WERI-Rb-1 (cell line): ENCODE data around the gene MEOX2.

Experiments used
- DNase-seq: peaks from one replicate; pipeline ENCODE4 v3.0.0-alpha.2; 2020
- H3K27ac ChIP-seq: fragments of 250-450 bp; sonication (Bioruptor Pico); 2 replicates; pipeline ENCODE4 v1.5.1; 2020; ENCODE audit warnings: mild to moderate bottlenecking, moderate library complexity
- H3K27me3 ChIP-seq: fragments of 250-450 bp; sonication (Bioruptor Pico); 2 replicates; pipeline ENCODE4 v1.5.1; 2021; ENCODE audit warnings: mild to moderate bottlenecking, low read depth, moderate library complexity; ENCODE audit not compliant: insufficient read depth, severe bottlenecking
- H3K36me3 ChIP-seq: fragments of 250-450 bp; sonication (Bioruptor Pico); 2 replicates; pipeline ENCODE4 v1.5.1; 2020; ENCODE audit warnings: mild to moderate bottlenecking, moderate library complexity
- H3K4me3 ChIP-seq: 2 replicates; pipeline ENCODE4 v1.5.1; 2011; ENCODE audit warnings: low read depth, mild to moderate bottlenecking, control low read depth, low read length
- H3K9me3 ChIP-seq: fragments of 250-450 bp; sonication (Bioruptor Pico); 2 replicates; pipeline ENCODE4 v1.5.1; 2021; ENCODE audit warnings: mild to moderate bottlenecking, moderate library complexity; ENCODE audit not compliant: severe bottlenecking
- CTCF ChIP-seq: IDR thresholded peaks from 2 replicates; pipeline ENCODE4 v1.5.1; 2011; ENCODE audit warnings: low read depth, mild to moderate bottlenecking, control low read depth, inconsistent platforms, low read length

MEOX2 gene

DNA sequence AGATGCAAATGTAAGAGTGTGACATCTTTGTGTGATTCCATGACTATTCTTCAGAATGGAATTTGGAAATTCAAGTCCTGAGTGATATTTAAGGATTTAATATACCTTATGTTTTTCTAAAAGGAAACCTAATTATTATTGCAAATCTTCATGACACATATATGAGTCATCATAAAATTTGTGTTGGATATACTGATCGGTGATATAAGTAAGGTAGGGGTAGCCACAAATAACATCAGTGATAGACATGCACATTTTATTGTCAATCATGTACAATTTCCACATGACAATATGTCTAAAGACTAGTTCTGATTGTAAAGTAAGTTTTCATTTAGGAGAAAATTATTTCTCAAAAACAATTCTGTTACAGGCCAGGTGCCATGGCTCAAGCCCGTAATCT, 65.0 kb downstream of the MEOX2 start:
- Histone ChIP-seq H3K27ac (no peak overlapping the region), H3K36me3 (no peaks in the 10 kb centered on the region), H3K9me3 (no peaks in the 10 kb centered on the region), H3K27me3 (no peaks in the 10 kb centered on the region), H3K4me3 (no peak overlapping the region)
- TF ChIP-seq CTCF = no peak
- no peak for DNase-seq

DNA sequence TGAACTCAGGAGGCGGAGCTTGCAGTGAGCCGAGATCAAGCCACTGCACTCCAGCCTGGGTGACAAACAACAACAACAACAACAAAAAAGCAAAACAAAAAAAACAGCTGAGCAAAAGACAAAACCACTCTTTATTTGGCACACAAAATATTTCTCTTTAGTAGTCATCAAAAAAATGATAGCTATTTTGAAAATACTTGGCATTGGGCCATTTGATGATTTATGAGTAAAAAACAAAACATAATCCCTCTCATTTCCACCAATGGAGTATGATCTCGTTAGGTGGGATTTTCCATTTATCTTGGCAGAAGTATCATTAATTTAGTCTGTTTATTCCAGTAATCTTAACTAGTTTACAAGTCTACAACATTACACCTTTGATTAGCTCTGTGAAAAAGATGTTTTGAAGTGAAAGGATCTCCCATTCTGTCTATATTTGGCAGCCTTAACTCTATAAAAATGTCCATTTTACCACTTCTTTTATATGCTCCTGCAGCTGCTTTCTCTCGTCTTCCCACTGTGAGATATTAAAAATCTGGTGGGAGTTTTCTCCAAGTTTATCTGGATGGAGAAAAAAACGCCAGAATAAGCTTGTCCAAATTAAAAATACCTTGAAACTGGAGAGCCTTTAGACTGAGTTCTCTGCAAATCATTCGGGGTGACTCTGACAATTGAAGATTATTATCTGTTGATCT, 65.8 kb downstream of the MEOX2 start:
- no peak overlapping the region for H3K27ac ChIP-seq
- H3K36me3 ChIP-seq = no peaks in the 10 kb centered on the region
- no peak overlapping the region for H3K4me3 ChIP-seq
- no peak for DNase-seq
- H3K27me3 ChIP-seq = no peaks in the 10 kb centered on the region
- no peaks in the 10 kb centered on the region for H3K9me3 ChIP-seq
- no peak for TF ChIP-seq CTCF

DNA sequence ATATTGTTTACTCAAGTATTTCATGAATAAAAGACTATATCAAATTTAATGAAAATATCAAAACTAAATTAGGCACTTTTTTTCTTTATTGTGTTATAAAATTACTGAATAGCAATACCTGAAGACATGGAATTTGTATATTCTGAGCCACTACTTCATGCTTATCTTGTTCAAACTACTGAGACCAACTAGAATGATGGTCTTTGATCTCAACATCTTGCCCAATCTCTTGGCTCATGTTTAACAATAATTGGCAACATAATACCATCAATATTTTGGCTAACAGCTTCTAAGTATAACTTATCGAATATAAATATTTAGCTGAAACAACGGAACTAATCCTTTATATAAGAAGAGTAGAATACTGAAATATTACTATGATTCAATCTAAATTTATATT, 68.2 kb downstream of the MEOX2 start:
- Histone ChIP-seq H3K4me3 (no peak overlapping the region), H3K27ac (no peak overlapping the region), H3K27me3 (no peaks in the 10 kb centered on the region), H3K9me3 (no peaks in the 10 kb centered on the region), H3K36me3 (no peaks in the 10 kb centered on the region)
- TF ChIP-seq CTCF = no peak
- DNase-seq = no peak

- H3K9me3 ChIP-seq = no peaks in the 10 kb centered on the region
- no peak for TF ChIP-seq CTCF
- no peak overlapping the region for H3K4me3 ChIP-seq
- no peak overlapping the region for H3K27ac ChIP-seq
- no peaks in the 10 kb centered on the region for H3K36me3 ChIP-seq
- H3K27me3 ChIP-seq = no peaks in the 10 kb centered on the region
- no peak for DNase-seq
Observed at GRCh38 chr7:15612205-15612604, 74.3 kb downstream of the MEOX2 start.

DNA sequence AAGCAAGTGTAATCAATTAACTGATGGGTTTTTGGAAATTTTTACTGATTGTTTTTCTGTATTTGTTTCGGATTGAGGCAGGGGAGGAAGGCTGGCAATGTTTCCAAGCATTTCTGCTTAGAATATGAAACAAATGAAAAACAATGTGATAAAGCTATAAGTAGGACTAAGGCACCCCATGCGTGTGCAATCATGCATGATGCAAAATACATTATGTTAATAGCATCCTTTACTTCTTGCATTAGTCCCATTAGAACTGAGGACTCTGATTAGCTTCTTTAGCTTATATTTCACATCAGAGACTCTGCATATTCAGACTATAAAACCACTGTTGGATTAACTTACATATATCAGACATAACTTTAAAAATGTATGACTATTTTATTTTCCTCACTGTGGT, 76.0 kb downstream of the MEOX2 start:
- Histone ChIP-seq H3K9me3 (no peaks in the 10 kb centered on the region), H3K27me3 (no peaks in the 10 kb centered on the region), H3K4me3 (no peak overlapping the region), H3K36me3 (no peaks in the 10 kb centered on the region), H3K27ac (no peak overlapping the region)
- TF ChIP-seq CTCF = no peak
- DNase-seq = no peak

DNA sequence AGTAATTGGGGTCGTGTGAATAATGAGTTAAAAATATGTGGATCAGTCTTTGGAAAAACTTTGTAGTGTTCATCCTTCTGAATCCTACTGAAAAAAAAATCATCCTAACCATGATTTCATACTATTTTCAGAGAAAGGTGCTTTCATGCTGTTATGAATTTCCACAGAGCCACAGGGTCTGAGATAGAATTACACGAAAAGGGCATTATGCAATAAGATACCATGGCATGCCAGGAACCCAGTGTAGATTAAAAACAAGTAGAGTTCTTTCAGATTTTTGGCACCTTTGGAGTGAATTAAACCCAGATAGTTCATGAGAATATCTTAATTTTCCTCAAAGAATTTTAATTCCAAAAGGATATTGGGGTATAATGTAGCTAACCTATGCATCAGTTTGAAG, 77.2 kb downstream of the MEOX2 start:
- Histone ChIP-seq H3K9me3 (no peaks in the 10 kb centered on the region), H3K4me3 (no peak overlapping the region), H3K27ac (no peak overlapping the region), H3K27me3 (no peaks in the 10 kb centered on the region), H3K36me3 (no peaks in the 10 kb centered on the region)
- no peak for TF ChIP-seq CTCF
- no peak for DNase-seq
